HCT116 (cell line): ENCODE measurements around the gene TLE3. TPM values are rescaled to one million over a fixed set of nuclear protein-coding genes. Genes with fewer than 3 reads are reported as not detected.
A peak's percentile ranks its signal among the peaks of the same experiment; 100 is the strongest.

Experiments
- ATAC-seq: fragments of 200-7000 bp; cut with Tn5 transposase; 2 replicates; pipeline ENCODE4 v1.9.1; 2020; ENCODE audit warnings: mild to moderate bottlenecking, moderate library complexity
- BruUV-seq: library from RNA; stranded (reverse); fragments of 400-500 nt; replicated peaks from 2 replicates; lab custom pipeline; 2021; lab: Mats Ljungman, UMichigan
- CTCF ChIA-PET: fragments of 300-600 bp; sonication (Branson Sonifier 250); formaldehyde crosslinking; loops from one replicate; lab custom pipeline; 2021; ENCODE audit warnings: antibody characterized with exemption; lab: Charles Lee
- POLR2A ChIA-PET: fragments of 300-600, 350-600 bp; sonication (Branson Sonifier 250); formaldehyde crosslinking; loops from one replicate; lab custom pipeline; 2021; ENCODE audit warnings: antibody characterized with exemption; lab: Charles Lee
- RAD21 ChIA-PET, 2 experiments: fragments of 300-600 bp; sonication (Branson Sonifier 250); formaldehyde crosslinking; loops; one replicate each; lab custom pipeline; 2023; ENCODE audit warnings: low total read pairs in 2 of 2; ENCODE audit not compliant: uncharacterized antibody in 2 of 2, unreplicated experiment in 2 of 2, low non-redundant PET in 1 of 2; lab: Charles Lee
- DNase-seq: peaks from one replicate; pipeline ENCODE4 v3.0.0-alpha.2; 2010; ENCODE audit warnings: low read depth, low spot score
- H2AFZ ChIP-seq: fragments of 200-600 bp; shearing (Covaris generic), sonication (generic); 2 replicates; pipeline ENCODE4 v1.6.1; 2017; ENCODE audit warnings: low read depth, mixed run types, mixed read lengths, antibody characterized with exemption, low read length; ENCODE audit not compliant: poor library complexity, severe bottlenecking
- H3K27ac ChIP-seq: 2 replicates; pipeline ENCODE4 v1.5.1; 2012; ENCODE audit warnings: low read depth, low read length
- H3K27me3 ChIP-seq: fragments of 200-600 bp; sonication (generic); 2 replicates; pipeline ENCODE4 v1.6.1; 2016; ENCODE audit warnings: mixed run types, low read length, mixed read lengths; ENCODE audit not compliant: insufficient read depth
- H3K36me3 ChIP-seq, 2 experiments: fragments of 200-500 bp in 1 of 2; fragments of 200-600 bp in 1 of 2; sonication (Bioruptor generic) in 1 of 2; sonication (generic) in 1 of 2; 2 replicates each; pipeline versions ENCODE4 v1.5.1 to v1.6.1; 2014 to 2016; ENCODE audit warnings: low read length in 2 of 2, inconsistent platforms in 1 of 2, mixed read lengths in 1 of 2, mixed run types in 1 of 2; ENCODE audit not compliant: insufficient read depth in 2 of 2, control insufficient read depth in 1 of 2
- H3K4me1 ChIP-seq, 2 experiments: fragments of 200-600 bp in 1 of 2; sonication (generic) in 1 of 2; 2 replicates each; pipeline versions ENCODE4 v1.5.1 to v1.6.1; 2012 to 2017; ENCODE audit warnings: low read length in 2 of 2, inconsistent platforms in 1 of 2, mild to moderate bottlenecking in 1 of 2, mixed read lengths in 1 of 2, mixed run types in 1 of 2, moderate library complexity in 1 of 2; ENCODE audit not compliant: insufficient read depth in 2 of 2, control insufficient read depth in 1 of 2
- H3K4me2 ChIP-seq: fragments of 200-600 bp; sonication (generic); 2 replicates; pipeline ENCODE4 v1.6.1; 2017; ENCODE audit warnings: mixed run types, low read length, mixed read lengths
- H3K4me3 ChIP-seq, 2 experiments: fragments of 200-600 bp in 1 of 2; sonication (generic) in 1 of 2; replicated peaks in 1 of 2; 2 replicates each; pipeline ENCODE4 v1.5.1; 2011 to 2016; ENCODE audit warnings: low read length in 2 of 2, control low read depth in 1 of 2, low read depth in 1 of 2, mild to moderate bottlenecking in 1 of 2, mixed read lengths in 1 of 2, mixed run types in 1 of 2
- H3K79me2 ChIP-seq: fragments of 200-600 bp; sonication (generic); 2 replicates; pipeline ENCODE4 v1.6.1; 2017; ENCODE audit warnings: mild to moderate bottlenecking, mixed run types, low read length, moderate library complexity, mixed read lengths; ENCODE audit not compliant: insufficient read depth
- H3K9ac ChIP-seq: fragments of 200-600 bp; sonication (generic); 2 replicates; pipeline ENCODE4 v1.6.1; 2016; ENCODE audit warnings: low read length, mixed read lengths
- H3K9me2 ChIP-seq: fragments of 200-600 bp; sonication (generic), shearing (Covaris generic); 2 replicates; pipeline ENCODE4 v1.6.1; 2017; ENCODE audit warnings: mixed run types, mild to moderate bottlenecking, moderate library complexity; ENCODE audit not compliant: insufficient read depth
- H3K9me3 ChIP-seq, 2 experiments: fragments of 200-500 bp in 1 of 2; fragments of 200-600 bp in 1 of 2; sonication (Bioruptor generic) in 1 of 2; sonication (generic) in 1 of 2; 2 replicates each; pipeline ENCODE4 v1.6.1; 2014 to 2017; ENCODE audit warnings: low read length in 2 of 2, mixed read lengths in 2 of 2, inconsistent platforms in 1 of 2, low read depth in 1 of 2, mild to moderate bottlenecking in 1 of 2, mixed run types in 1 of 2, moderate library complexity in 1 of 2; ENCODE audit not compliant: control insufficient read depth in 1 of 2, insufficient read depth in 1 of 2
- H4K20me1 ChIP-seq: fragments of 200-600 bp; sonication (generic), shearing (Covaris generic); 2 replicates; pipeline ENCODE4 v1.6.1; 2017; ENCODE audit warnings: mixed run types, mild to moderate bottlenecking, moderate library complexity; ENCODE audit not compliant: insufficient read depth
- ELF1 ChIP-seq: IDR thresholded peaks from 2 replicates; pipeline ENCODE4 v1.6.1; 2012; ENCODE audit warnings: low read depth, borderline replicate concordance
- EZH2 ChIP-seq: fragments of 200-600 bp; sonication (generic); IDR thresholded peaks from 2 replicates; pipeline ENCODE4 v1.6.1; 2017; ENCODE audit warnings: antibody characterized with exemption, mixed run types
- SIN3A ChIP-seq: IDR thresholded peaks from 2 replicates; pipeline ENCODE4 v1.6.1; 2012; ENCODE audit warnings: low read depth
- intact Hi-C: fragments of 100-400 bp; cut with micrococcal nuclease; formaldehyde crosslinking; loops from 2 replicates; pipeline ENCODE4 v1.10.0; 2022
- microRNA counts: library from miRNA; unstranded; fragments of <30 nt; microRNA quantifications from one replicate; lab custom pipeline; 2015
- microRNA-seq: library from miRNA; unstranded; fragments of <30 nt; microRNA quantifications from one replicate; pipeline ENCODE4, GENCODE V29; 2016; ENCODE audit warnings: borderline number of aligned reads
- total RNA-seq: library from RNA; stranded (reverse); gene quantifications from one replicate; pipeline ENCODE4 v1.2.1, GENCODE V29; 2021; ENCODE audit not compliant: unreplicated experiment

The TLE3 gene
- total RNA-seq, 1 experiment from 2014 or later: 53.9 TPM

DNA sequence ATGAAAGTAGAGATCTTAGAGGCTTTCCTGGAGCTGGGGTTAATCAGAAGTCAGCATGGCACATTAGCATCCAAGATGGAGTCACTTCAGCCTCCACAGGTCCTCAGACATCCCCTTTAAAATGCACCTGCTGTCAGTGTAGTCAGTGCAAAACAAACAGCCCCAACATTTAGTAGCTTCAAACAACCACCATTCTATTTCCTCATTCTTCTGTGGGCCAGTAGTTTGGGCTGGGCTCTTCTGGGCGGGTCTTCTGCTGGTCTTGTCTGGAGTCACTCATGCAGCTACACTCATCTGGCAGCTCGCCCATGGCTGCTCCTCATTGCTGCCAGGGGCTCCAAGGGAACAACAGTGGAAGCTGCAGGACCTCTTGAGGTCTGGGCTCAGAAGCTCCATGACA lies 99.9 kb downstream of the TLE3 start:
- TF ChIP-seq EZH2 (no peak), SIN3A (no peak), ELF1 (0 out of 2 replicates have a peak, but pooled peaks have one; percentile 14)
- Histone ChIP-seq H3K27me3 (no peaks in the 10 kb centered on the region; the same call in 1 of the 2 replicates), H3K36me3 (no peaks in the 10 kb centered on the region), H3K9me3 (peaks cover 0 to 6% of the 10 kb centered on the region in 2 experiments; a peak in 2 of 4 replicates), H3K79me2 (no peaks in the 10 kb centered on the region), H4K20me1 (no peaks in the 10 kb centered on the region), H3K9me2 (no peaks in the 10 kb centered on the region), H2AFZ (no peak overlapping the region), H3K4me2 (no peak overlapping the region), H3K27ac (no peak overlapping the region), H3K4me1 (peaks cover 5 to 7% of the 10 kb centered on the region in 2 experiments; a peak in 2 of 4 replicates), H3K4me3 (no peak overlapping the region), H3K9ac (no peak overlapping the region)
- ChIA-PET POLR2A (no interaction called here), CTCF (interaction anchor here (1.1 kb wide), 1 partner anchor 11 kb away, joined by 3 read pairs; no protein-coding TSS in a partner anchor), RAD21 (no interaction called here)
- BruUV-seq: no TSS peak
- peak; percentile 7 for DNase-seq
- intact Hi-C loops: no loop called here
- ATAC-seq: peak; percentile 52; the same call in 1 of the 2 replicates

MicroRNAs within 50 kb of the gene (microRNA counts, 767-probe panel; counts per million panel counts)
- microRNA hsa-miR-629-5p (lab: Ali Mortazavi, UCI): not detected

Small RNA genes within 50 kb of the gene (microRNA-seq; reads per million reads assigned to microRNA genes)
- 1,244 reads per million, percentile 82 among the genes with 10 or more reads in this experiment for gene MIR629
